ENCODE data around the gene MTMR1.

Gene MTMR1

DNA sequence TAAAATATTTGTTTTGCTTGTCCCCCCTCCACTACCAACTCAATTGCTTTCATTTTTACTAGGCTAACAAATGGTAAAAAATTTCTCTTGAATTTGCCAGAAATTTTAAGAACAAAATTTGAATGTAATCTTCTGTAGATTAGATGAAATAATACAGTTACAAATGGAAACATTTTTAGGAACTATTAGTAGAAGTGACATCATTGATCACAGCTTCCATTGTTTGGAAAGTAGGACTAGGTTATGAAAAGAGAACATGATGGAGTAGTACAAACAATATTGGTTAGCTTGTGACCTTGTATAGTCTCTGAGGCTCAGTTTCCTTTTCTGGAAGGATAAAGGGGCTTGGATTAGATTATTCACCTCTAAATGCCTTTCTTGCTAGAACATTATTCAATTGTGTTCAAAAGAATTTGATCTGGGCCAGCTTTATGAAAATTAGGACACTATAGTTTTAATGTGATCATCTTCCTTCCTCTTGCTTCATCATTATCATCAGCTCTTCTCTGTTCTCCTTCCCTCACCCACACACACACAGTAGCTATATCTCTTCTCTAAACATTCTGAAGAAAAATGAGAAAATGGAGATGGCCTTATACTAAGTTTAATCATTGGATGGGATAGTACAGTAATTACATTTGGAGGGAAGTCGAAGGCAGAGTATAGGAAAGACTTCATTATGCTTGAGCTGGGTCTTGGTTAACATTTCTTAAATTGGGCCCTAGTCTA lies 9.9 kb downstream of the MTMR1 start:
- peaks cover 61% of the 10 kb centered on the region for H3K79me2 ChIP-seq (ENCODE audit: insufficient read depth, low read length)
- no peak overlapping the region for H3K27ac ChIP-seq (ENCODE audit: low read length)
- H4K20me1 ChIP-seq (ENCODE audit: insufficient read depth, low read length): no peaks in the 10 kb centered on the region; the same call in 1 of the 2 replicates
- peaks cover 44% of the 10 kb centered on the region for H3K36me3 ChIP-seq (ENCODE audit: insufficient read depth, low read length)
- no peak overlapping the region for H3K4me2 ChIP-seq (ENCODE audit: insufficient read depth, low read length)
- H3K27me3 ChIP-seq (ENCODE audit: insufficient read depth, low read length, poor library complexity): no peaks in the 10 kb centered on the region
- TF ChIP-seq, protein P1, sequence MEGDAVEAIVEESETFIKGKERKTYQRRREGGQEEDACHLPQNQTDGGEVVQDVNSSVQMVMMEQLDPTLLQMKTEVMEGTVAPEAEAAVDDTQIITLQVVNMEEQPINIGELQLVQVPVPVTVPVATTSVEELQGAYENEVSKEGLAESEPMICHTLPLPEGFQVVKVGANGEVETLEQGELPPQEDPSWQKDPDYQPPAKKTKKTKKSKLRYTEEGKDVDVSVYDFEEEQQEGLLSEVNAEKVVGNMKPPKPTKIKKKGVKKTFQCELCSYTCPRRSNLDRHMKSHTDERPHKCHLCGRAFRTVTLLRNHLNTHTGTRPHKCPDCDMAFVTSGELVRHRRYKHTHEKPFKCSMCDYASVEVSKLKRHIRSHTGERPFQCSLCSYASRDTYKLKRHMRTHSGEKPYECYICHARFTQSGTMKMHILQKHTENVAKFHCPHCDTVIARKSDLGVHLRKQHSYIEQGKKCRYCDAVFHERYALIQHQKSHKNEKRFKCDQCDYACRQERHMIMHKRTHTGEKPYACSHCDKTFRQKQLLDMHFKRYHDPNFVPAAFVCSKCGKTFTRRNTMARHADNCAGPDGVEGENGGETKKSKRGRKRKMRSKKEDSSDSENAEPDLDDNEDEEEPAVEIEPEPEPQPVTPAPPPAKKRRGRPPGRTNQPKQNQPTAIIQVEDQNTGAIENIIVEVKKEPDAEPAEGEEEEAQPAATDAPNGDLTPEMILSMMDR (IDR thresholded peaks at IDR 0.05; ENCODE audit: borderline replicate concordance, extremely low read depth, low read length, poor library complexity, severe bottlenecking): no peak
- TF ChIP-seq EZH2 (IDR thresholded peaks at IDR 0.05; ENCODE audit: borderline replicate concordance, low read depth, low read length, severe bottlenecking): no peak
- no peaks in the 10 kb centered on the region for H3K9me3 ChIP-seq (ENCODE audit: insufficient read depth, low read length, severe bottlenecking)
- H3K4me1 ChIP-seq (ENCODE audit: insufficient read depth, low read length): peaks cover 11% of the 10 kb centered on the region
- no peak for ATAC-seq (ENCODE audit: insufficient read depth, low read depth)
- H3K4me3 ChIP-seq (ENCODE audit: low read depth in 1 of 2, low read length in 2 of 2): no peak overlapping the region
- no peak overlapping the region for H3K9ac ChIP-seq (ENCODE audit: low read depth, low read length)
- no peak overlapping the region for H2AFZ ChIP-seq (ENCODE audit: low read depth, low read length)
- no peak for DNase-seq

GRCh38 chrX:150703695-150703974 lies 10.4 kb downstream of the MTMR1 start:
- peaks cover 11% of the 10 kb centered on the region for H3K4me1 ChIP-seq (ENCODE audit: insufficient read depth, low read length)
- no peak overlapping the region for H3K4me2 ChIP-seq (ENCODE audit: insufficient read depth, low read length)
- H3K9ac ChIP-seq (ENCODE audit: low read depth, low read length): no peak overlapping the region
- no peak overlapping the region for H3K4me3 ChIP-seq (ENCODE audit: low read depth in 1 of 2, low read length in 2 of 2)
- H3K9me3 ChIP-seq (ENCODE audit: insufficient read depth, low read length, severe bottlenecking): no peaks in the 10 kb centered on the region
- H3K36me3 ChIP-seq (ENCODE audit: insufficient read depth, low read length): peaks cover 45% of the 10 kb centered on the region
- no peak overlapping the region for H3K27ac ChIP-seq (ENCODE audit: low read length)
- H3K27me3 ChIP-seq (ENCODE audit: insufficient read depth, low read length, poor library complexity): no peaks in the 10 kb centered on the region
- no peaks in the 10 kb centered on the region; the same call in 1 of the 2 replicates for H4K20me1 ChIP-seq (ENCODE audit: insufficient read depth, low read length)
- H3K79me2 ChIP-seq (ENCODE audit: insufficient read depth, low read length): peaks cover 58% of the 10 kb centered on the region
- ATAC-seq (ENCODE audit: insufficient read depth, low read depth) (no peak), DNase-seq (no peak)
- H2AFZ ChIP-seq (ENCODE audit: low read depth, low read length): no peak overlapping the region
- TF ChIP-seq, protein P1 (IDR thresholded peaks at IDR 0.05; ENCODE audit: borderline replicate concordance, extremely low read depth, low read length, poor library complexity, severe bottlenecking): no peak
- TF ChIP-seq EZH2 (IDR thresholded peaks at IDR 0.05; ENCODE audit: borderline replicate concordance, low read depth, low read length, severe bottlenecking): no peak

GRCh38 chrX:150704030-150704613 lies 10.9 kb downstream of the MTMR1 start:
- ATAC-seq (ENCODE audit: insufficient read depth, low read depth): no peak
- H3K27ac ChIP-seq (ENCODE audit: low read length): no peak overlapping the region

More at GRCh38 chrX:150704030-150704613, 10.9 kb downstream of the MTMR1 start:
- no peak overlapping the region for H3K4me2 ChIP-seq (ENCODE audit: insufficient read depth, low read length)
- no peak for DNase-seq
- peaks cover 48% of the 10 kb centered on the region for H3K36me3 ChIP-seq (ENCODE audit: insufficient read depth, low read length)
- TF ChIP-seq, protein P1 (IDR thresholded peaks at IDR 0.05; ENCODE audit: borderline replicate concordance, extremely low read depth, low read length, poor library complexity, severe bottlenecking): no peak
- TF ChIP-seq EZH2 (IDR thresholded peaks at IDR 0.05; ENCODE audit: borderline replicate concordance, low read depth, low read length, severe bottlenecking): no peak
- H3K4me1 ChIP-seq (ENCODE audit: insufficient read depth, low read length): peaks cover 9% of the 10 kb centered on the region
- no peak overlapping the region for H3K9ac ChIP-seq (ENCODE audit: low read depth, low read length)
- no peaks in the 10 kb centered on the region for H3K9me3 ChIP-seq (ENCODE audit: insufficient read depth, low read length, severe bottlenecking)
- H3K79me2 ChIP-seq (ENCODE audit: insufficient read depth, low read length): peaks cover 58% of the 10 kb centered on the region
- H3K4me3 ChIP-seq (ENCODE audit: low read depth in 1 of 2, low read length in 2 of 2): no peak overlapping the region
- H2AFZ ChIP-seq (ENCODE audit: low read depth, low read length): no peak overlapping the region
- H3K27me3 ChIP-seq (ENCODE audit: insufficient read depth, low read length, poor library complexity): no peaks in the 10 kb centered on the region
- no peaks in the 10 kb centered on the region; the same call in 1 of the 2 replicates for H4K20me1 ChIP-seq (ENCODE audit: insufficient read depth, low read length)

Data from DND-41 (cell line).